ENCODE data around the gene OR5H2.

DNA sequence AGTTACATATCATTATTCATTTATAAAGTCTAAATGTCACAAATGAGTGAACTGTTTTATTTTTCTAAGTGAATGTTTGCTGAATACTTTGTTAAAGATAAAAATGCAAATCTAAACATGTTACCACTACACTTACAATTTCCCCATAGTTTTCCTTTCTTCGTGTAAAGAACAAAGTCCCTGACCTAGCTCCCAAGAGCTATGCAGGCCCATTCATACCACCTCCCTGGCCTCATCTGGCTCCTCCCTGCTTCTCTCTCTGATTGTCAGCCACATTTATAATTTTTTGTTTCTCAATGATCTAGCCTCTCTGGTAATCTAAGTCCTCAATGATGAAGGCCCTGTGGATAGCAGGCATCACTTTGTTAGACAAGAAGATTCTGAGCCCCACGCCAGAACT lies 40.4 kb downstream of the OR5H2 start:
- TF ChIP-seq, protein P1, sequence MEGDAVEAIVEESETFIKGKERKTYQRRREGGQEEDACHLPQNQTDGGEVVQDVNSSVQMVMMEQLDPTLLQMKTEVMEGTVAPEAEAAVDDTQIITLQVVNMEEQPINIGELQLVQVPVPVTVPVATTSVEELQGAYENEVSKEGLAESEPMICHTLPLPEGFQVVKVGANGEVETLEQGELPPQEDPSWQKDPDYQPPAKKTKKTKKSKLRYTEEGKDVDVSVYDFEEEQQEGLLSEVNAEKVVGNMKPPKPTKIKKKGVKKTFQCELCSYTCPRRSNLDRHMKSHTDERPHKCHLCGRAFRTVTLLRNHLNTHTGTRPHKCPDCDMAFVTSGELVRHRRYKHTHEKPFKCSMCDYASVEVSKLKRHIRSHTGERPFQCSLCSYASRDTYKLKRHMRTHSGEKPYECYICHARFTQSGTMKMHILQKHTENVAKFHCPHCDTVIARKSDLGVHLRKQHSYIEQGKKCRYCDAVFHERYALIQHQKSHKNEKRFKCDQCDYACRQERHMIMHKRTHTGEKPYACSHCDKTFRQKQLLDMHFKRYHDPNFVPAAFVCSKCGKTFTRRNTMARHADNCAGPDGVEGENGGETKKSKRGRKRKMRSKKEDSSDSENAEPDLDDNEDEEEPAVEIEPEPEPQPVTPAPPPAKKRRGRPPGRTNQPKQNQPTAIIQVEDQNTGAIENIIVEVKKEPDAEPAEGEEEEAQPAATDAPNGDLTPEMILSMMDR (IDR thresholded peaks at IDR 0.05; ENCODE audit: low read depth, low read length) = no peak
- TF ChIP-seq EZH2phosphoT487 (IDR thresholded peaks at IDR 0.05; ENCODE audit: low read depth) = no peak

Measured in OCI-LY3 (cell line).